Transverse colon (tissue), 4 donors: ENCODE results near the gene TNF. TPM values are rescaled to one million over a fixed set of nuclear protein-coding genes. Genes with fewer than 3 reads are reported as not detected.
A peak's percentile ranks its signal among the peaks of the same experiment; 100 is the strongest.

Source experiments
- DNase-seq: peaks from one replicate; pipeline ENCODE4 v3.0.0-alpha.2; 2019
- H3K27ac ChIP-seq, 4 donors: fragments of 200-600 bp; sonication (generic); 2 replicates each; pipeline ENCODE4 v1.5.1; 2016 to 2018; ENCODE audit warnings: inconsistent platforms in 4 of 4
- H3K27me3 ChIP-seq: fragments of 200-600 bp; sonication (generic); 2 replicates; pipeline ENCODE4 v1.5.1; 2017; ENCODE audit warnings: inconsistent platforms
- H3K36me3 ChIP-seq, 4 donors: fragments of 200-600 bp; sonication (generic); 2 replicates each; pipeline ENCODE4 v1.5.1; 2017 to 2019; ENCODE audit warnings: inconsistent platforms in 4 of 4
- H3K4me1 ChIP-seq, 4 donors: fragments of 200-600 bp; sonication (generic); 2 replicates each; pipeline ENCODE4 v1.5.1; 2017 to 2020; ENCODE audit warnings: inconsistent platforms in 4 of 4
- H3K4me3 ChIP-seq, 4 donors: fragments of 200-600 bp; sonication (generic); 1 replicate in 1 of 4; 2 replicates in 3 of 4; pipeline versions ENCODE4 v1.5.1 to v1.6.1; 2017 to 2019; ENCODE audit warnings: inconsistent platforms in 4 of 4
- H3K9me3 ChIP-seq, 2 donors: fragments of 200-600 bp; sonication (generic); 2 replicates each; pipeline ENCODE4 v1.5.1; 2017 to 2019; ENCODE audit warnings: inconsistent platforms in 2 of 2
- CTCF ChIP-seq, 5 experiments: fragments of 200-600 bp in 3 of 5; fragments of 450-650 bp in 2 of 5; sonication (generic) in 3 of 5; IDR thresholded peaks; 1 replicate in 2 of 5; 2 replicates in 3 of 5; pipeline ENCODE4 v1.5.1; 2016 to 2017; ENCODE audit warnings: antibody characterized with exemption in 5 of 5, inconsistent platforms in 3 of 5, mild to moderate bottlenecking in 2 of 5, moderate library complexity in 1 of 5
- EP300 ChIP-seq: sonication (generic); formaldehyde crosslinking; IDR thresholded peaks from one replicate; pipeline ENCODE4 v1.6.1; 2017; ENCODE audit warnings: antibody characterized with exemption, low read depth
- POLR2A ChIP-seq: fragments of 450-650 bp; IDR thresholded peaks from one replicate; pipeline ENCODE4 v1.6.1; 2016; ENCODE audit warnings: antibody characterized with exemption, mild to moderate bottlenecking, moderate library complexity
- POLR2AphosphoS5 ChIP-seq, 3 donors: sonication (generic); formaldehyde crosslinking; IDR thresholded peaks; one replicate each; pipeline ENCODE4 v1.6.1; 2016; ENCODE audit warnings: antibody characterized with exemption in 3 of 3
- WGBS, 2 donors: methylation state at CpG; one replicate each; pipeline ENCODE4 v1.1.5; 2018; ENCODE audit warnings: low coverage in 1 of 2; 5-methylcytosine and 5-hydroxymethylcytosine counted together
- in situ Hi-C, 4 donors: fragments of 200-750 bp; cut with MboI; loops; one replicate each; pipeline versions ENCODE4 v1.15.0 to v1.15.1; 2017; ENCODE audit warnings: low sequenced_read_pairs in 3 of 4, low pct_ligation_motif_present in 1 of 4, low pct_unique_long_range_greater_than_20kb in 1 of 4
- intact Hi-C: fragments of 100-400 bp; cut with DNase I; formaldehyde crosslinking; loops from one replicate; pipeline ENCODE4 v1.15.1; 2023; ENCODE audit warnings: low total_unique reads
- total RNA-seq, 4 donors: library from RNA; depleted of rRNA; stranded (reverse); fragments of >200 nt; gene quantifications; one replicate each; pipeline ENCODE4 v1.1.0, GENCODE V29; 2016

The TNF gene
- total RNA-seq, 4 donors from 2014 or later: 0.41 to 1.1 TPM; not detected in 2

GRCh38 chr6:31614684-31615578, 39.6 kb downstream of the TNF start, which contains the start of gene AIF1:
AIF1 (plus strand) TSS chr6:31615234; CDS start chr6:31615330, 96 bp downstream.
- peak within 1 kb of the TSS; percentile 41 to 57 (median 55) for H3K27ac ChIP-seq
- H3K36me3 ChIP-seq: no peaks in the 10 kb centered on the region
- no peak for TF ChIP-seq EP300
- no peak for TF ChIP-seq CTCF (IDR thresholded peaks at IDR 0.05)
- no peak for TF ChIP-seq POLR2A
- TF ChIP-seq POLR2AphosphoS5 (IDR thresholded peaks at IDR 0.05): no peak
- H3K4me1 ChIP-seq: peaks cover 0 to 24% (median 7%) of the 10 kb centered on the region in 4 donors
- DNase-seq: no peak
- peak within 1 kb of the TSS in 2 of 4 donors; percentile 1 to 29 for H3K4me3 ChIP-seq
- 46 to 64% methylated on average over 3 to 6 of the region's 6 CpGs for WGBS, 2 donors
- in situ Hi-C loops: no loop called here
- H3K9me3 ChIP-seq: no peaks in the 10 kb centered on the region
- H3K27me3 ChIP-seq: no peaks in the 10 kb centered on the region
- intact Hi-C loops: no loop called here

- in situ Hi-C loops: no loop called here
- Histone ChIP-seq H3K9me3 (no peaks in the 10 kb centered on the region), H3K27ac (peak overlapping the region; percentile 41 to 57 (median 55)), H3K36me3 (no peaks in the 10 kb centered on the region), H3K4me1 (peaks cover 0 to 24% (median 7%) of the 10 kb centered on the region in 4 donors), H3K4me3 (peak overlapping the region in 2 of 4 donors; percentile 1 to 29), H3K27me3 (no peaks in the 10 kb centered on the region)
- no peak for DNase-seq
- no peak for TF ChIP-seq EP300
- TF ChIP-seq CTCF (IDR thresholded peaks at IDR 0.05): no peak
- no peak for TF ChIP-seq POLR2AphosphoS5 (IDR thresholded peaks at IDR 0.05)
- TF ChIP-seq POLR2A: no peak
- whole genome bisulfite sequencing, 2 donors: 62 to 64% methylated on average over 5 to 7 of the region's 7 CpGs
- intact Hi-C loops: no loop called here
These were observed 40.4 kb downstream of the TNF start for GRCh38 chr6:31615748-31616147.

GRCh38 chr6:31617010-31617409, 41.6 kb downstream of the TNF start:
- DNase-seq: no peak
- WGBS, 2 donors: 67 to 85% methylated on average over 1 to 2 of the region's 2 CpGs
- Histone ChIP-seq H3K27me3 (no peaks in the 10 kb centered on the region), H3K27ac (no peak overlapping the region), H3K36me3 (no peaks in the 10 kb centered on the region), H3K4me3 (no peak overlapping the region), H3K9me3 (no peaks in the 10 kb centered on the region), H3K4me1 (peaks cover 0 to 32% (median 15%) of the 10 kb centered on the region in 4 donors)
- in situ Hi-C loops: no loop called here
- intact Hi-C loops: no loop called here
- TF ChIP-seq CTCF (IDR thresholded peaks at IDR 0.05): no peak
- TF ChIP-seq POLR2A: no peak
- no peak for TF ChIP-seq POLR2AphosphoS5 (IDR thresholded peaks at IDR 0.05)
- TF ChIP-seq EP300: no peak

GRCh38 chr6:31619805-31620585, 44.6 kb downstream of the TNF start:
- Histone ChIP-seq H3K27me3 (no peaks in the 10 kb centered on the region), H3K4me3 (peak overlapping the region; percentile 46 to 99 (median 76)), H3K36me3 (peaks cover 0 to 16% (median 8%) of the 10 kb centered on the region in 4 donors), H3K27ac (peak overlapping the region; percentile 94 to 99 (median 97)), H3K4me1 (peaks cover 0 to 27% (median 20%) of the 10 kb centered on the region in 4 donors), H3K9me3 (no peaks in the 10 kb centered on the region)
- peak; percentile 98 for DNase-seq
- WGBS, 2 donors: 0 to 1% methylated on average over 22 to 50 of the region's 50 CpGs
- in situ Hi-C loops: no loop called here
- TF ChIP-seq POLR2A: peak; percentile 96
- TF ChIP-seq POLR2AphosphoS5 (IDR thresholded peaks at IDR 0.05): peak; percentile 84 to 89 (median 86)
- TF ChIP-seq EP300: no peak
- peak in 1 of 5 experiments; percentile 27 for TF ChIP-seq CTCF (IDR thresholded peaks at IDR 0.05)
- intact Hi-C loops: no loop called here
